HG03025 (cell line): ENCODE results near the gene HOTAIR.

ENCODE experiments used
- ATAC-seq: cut with Tn5 transposase; IDR thresholded peaks from one replicate; pipeline ENCODE4 v1.9.1; 2021; ENCODE audit warnings: mild to moderate bottlenecking, moderate library complexity; ENCODE audit not compliant: unreplicated experiment, low FRiP score

The HOTAIR gene

DNA sequence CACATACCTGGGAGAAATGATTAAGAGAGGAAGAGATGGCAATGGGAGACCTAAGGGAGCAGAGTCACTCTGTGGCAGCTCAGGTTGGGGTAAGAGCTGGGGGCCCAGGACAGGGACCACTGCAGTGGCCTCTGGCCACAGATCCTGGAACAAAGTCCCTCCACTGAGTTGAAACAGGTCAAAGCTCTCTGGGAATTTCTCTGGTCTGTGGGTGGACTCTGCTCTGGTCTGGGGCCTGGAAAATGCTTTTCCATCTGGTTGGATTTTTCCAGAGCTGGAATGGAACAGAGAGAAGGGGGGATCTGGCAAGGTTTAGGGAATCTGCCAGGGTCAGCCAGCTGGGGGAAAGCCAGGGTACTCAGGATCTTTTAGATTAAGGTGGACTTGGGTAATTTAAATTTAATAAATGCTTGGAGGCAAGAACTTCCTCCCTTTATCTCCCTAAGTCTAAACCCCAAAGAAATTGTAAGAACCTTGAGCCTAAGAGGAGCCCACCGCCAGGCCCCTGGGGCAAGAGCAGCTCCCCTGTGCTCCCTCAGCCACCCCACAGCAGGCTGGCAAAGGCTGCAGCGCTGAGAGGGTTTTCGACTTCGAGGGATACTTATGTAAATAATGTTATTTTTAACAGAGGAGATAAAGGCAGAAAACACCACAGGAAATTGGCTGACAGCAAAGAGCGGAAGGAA is 13.9 kb upstream of the HOTAIR start:
- no peak for ATAC-seq

DNA sequence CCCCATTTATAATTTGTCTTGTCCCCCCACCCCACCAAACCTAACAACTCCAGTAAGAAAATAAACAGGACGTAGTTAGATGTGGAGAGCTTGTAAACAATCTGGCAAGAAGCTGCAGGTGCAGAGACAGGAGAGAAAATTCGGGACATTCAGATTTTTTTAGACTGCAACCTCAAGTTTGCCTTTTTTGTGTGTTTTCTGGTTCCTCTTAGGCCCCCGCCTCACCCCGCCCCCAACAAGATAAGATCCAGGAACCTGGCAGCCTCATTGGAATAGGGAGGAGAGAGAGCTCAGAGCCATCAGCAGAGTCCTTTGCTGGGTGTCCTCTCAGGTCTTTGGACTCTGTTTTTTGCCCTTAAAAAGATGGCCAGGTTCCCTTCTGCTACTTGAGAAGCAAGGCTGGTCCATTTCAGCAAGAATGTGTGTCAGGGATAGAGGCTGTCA is 13.1 kb upstream of the HOTAIR start:
- ATAC-seq: no peak

- no peak for ATAC-seq
These were observed 12.1 kb upstream of the HOTAIR start for GRCh38 chr12:53986686-53987483.

DNA sequence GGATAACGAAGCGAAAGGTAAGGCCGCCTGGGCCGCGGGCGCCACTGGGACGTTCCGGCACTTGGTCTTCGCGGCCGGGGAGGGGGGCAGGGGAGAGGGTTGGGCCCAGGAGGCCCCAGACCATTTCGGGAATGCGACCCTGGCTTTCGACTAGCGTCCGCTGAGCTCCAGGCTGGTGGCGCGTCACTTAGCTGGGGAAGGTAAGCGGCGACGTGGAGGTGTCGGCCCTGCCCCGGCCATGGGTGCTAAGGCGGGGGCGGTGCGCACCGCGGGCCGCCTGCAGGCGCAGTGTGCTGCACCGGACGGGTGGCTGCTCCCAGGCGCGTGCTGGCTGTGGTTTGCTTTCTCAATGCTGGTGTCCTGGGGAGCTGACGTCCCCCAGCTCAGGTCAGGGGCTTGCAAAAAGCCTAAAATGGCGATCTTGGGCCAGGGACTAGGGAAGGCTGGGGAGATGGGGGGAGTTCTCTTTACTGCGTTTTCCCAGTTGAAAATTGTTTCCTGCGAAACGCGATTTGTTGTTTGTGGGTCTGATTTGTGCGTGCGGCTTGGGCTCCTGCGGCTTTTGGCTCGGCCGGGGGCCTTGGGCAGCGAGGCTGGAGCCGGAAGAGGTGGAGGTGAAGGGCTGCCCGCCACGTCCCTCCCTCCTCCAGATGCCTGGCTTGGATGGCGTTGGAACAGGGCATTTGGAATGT is 11.4 kb upstream of the HOTAIR start:
- no peak for ATAC-seq

DNA sequence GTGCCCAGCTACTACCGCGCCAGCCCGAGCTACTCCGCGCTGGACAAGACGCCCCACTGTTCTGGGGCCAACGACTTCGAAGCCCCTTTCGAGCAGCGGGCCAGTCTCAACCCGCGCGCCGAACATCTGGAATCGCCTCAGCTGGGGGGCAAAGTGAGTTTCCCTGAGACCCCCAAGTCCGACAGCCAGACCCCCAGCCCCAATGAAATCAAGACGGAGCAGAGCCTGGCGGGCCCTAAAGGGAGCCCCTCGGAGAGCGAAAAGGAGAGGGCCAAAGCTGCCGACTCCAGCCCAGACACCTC is 10.9 kb upstream of the HOTAIR start:
- no peak for ATAC-seq

GRCh38 chr12:53984901-53985691 is 10.3 kb upstream of the HOTAIR start, which contains the start of gene HOXC10:
HOXC10 (plus strand) TSS chr12:53985146; CDS start chr12:53985260, 114 bp downstream.
- no peak for ATAC-seq

DNA sequence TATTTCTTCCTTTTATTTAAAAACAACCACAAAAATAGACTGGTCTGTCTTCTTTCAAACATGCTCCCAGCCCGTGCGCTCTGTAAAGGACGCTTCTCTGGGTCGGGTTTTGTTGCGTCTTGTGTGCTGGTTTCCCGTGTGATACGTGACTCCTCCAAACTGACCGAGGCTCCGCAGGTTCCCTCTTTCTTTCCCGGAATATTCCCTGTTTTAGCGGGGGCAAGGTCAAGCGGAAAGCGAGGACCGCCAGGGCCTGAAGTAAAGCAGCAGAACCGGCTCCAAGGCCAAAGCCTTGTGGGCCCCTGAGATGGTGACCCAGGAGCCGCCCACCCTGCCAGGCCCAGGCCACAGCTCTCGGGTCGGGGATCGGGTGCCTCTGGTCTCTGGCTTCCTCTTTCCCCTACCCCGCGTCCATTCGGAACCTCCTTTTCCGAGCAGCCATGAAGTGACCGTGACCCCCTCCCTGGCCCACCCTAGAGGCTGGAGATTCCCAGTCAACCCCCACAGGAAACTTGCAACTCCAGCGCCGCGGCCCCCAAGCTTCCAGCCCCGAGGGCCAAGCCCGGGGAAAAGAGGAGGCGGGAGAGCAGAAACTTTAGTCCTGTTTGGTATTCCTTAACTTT is 9.3 kb upstream of the HOTAIR start:
- ATAC-seq: no peak

- no peak for ATAC-seq
These were observed 8.8 kb upstream of the HOTAIR start for GRCh38 chr12:53983568-53983949.

DNA sequence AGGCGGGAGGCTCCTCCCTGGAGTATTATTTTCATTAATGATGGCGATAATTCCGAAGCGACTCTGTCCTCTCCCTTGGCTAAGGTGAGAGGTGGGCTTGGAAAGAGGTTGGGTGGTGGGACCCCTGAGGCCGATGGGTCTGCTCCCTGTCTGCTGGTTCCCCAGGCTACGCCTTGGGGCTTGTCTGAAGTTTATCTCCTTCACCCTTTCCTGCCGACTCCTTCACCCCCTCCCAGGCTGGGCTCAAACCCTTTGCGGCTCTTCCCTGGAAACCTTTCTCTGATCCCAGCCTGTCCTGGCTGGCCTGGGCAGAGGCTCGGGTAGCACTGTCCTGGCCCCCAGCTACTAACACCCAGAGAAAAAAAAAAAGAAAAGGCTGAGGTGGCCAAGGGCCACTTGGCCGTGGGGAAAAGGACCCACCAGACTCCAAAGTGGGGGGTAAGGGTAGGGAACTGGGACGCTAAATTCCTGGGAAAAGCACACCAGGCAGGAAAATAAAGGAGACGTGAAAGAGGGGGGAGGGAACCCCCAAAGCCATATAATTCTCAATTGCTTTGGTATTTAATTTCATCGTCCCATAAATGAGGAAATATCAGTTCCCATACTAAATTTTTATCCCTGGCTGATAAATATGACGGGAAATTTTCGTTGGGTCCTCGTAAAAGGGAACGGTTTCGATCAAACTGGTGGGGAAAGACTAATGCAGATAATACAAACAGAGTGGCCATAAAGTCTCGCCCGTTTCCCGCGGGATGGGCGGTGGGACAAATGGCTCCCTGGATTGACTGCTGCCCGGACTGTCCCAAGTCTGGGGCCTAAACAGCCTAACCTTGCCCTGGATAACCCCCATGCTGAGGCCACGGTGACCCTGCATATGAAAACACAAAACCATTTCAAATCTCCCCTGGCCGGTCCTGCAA is 8.2 kb upstream of the HOTAIR start:
- no peak for ATAC-seq

DNA sequence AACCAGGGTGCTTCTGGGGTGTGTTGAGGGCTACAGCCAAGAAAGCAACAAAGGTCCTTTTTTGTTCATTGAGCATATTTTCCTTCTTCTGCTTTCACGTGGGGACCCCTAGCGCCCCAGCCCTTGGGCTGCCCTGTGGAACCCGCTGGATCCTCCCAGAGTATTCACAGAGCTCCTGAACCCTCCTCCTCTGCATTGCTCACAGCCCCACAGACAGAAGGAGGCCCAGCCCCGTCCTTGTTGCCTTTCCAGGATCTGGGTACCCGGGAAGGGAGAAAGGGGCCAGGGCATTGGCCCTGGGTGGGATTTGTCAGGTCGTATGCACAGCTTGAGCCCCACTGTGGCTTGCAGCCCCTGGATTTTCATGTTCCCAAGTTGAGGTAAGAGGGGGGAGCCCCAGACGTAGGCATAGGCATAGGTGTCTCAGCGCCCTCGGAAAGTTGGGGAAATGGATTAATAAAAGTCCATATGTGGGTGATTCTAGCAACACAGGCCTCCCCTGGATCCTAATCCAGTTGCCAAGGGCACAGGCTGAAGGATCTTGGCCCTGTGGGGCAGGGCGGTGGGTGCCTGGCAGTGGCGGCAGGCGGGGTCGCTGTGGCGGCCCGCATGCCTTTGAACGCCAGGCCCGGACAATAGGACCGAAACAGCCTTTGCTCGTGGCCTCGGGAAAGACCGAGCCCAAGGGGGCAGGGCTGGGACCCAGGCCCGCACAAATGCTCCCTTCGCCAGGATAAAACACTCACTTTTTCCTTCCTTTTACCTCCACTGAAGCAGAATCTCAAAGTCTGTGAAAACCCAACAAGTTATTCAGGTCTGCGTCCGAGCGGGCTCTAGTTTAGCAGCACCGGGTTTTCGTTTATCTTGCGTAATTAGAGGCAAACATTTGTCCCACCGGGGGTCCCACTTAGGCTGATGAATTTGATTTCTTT is 7.1 kb upstream of the HOTAIR start:
- ATAC-seq: no peak

- ATAC-seq: no peak
These were observed 6.2 kb upstream of the HOTAIR start for GRCh38 chr12:53980802-53981496.

GRCh38 chr12:53980104-53980801 is 5.5 kb upstream of the HOTAIR start:
- no peak for ATAC-seq

GRCh38 chr12:53978477-53979356 is 4.0 kb upstream of the HOTAIR start:
- no peak for ATAC-seq

GRCh38 chr12:53977596-53978445 is 3.1 kb upstream of the HOTAIR start:
- no peak for ATAC-seq
